ENCODE data around the gene TAC4. TPM values are rescaled to one million over a fixed set of nuclear protein-coding genes. Genes with fewer than 3 reads are reported as not detected.

TAC4 gene
- total and polyA plus RNA-seq, 2 experiments from 2014 or later: not detected

DNA sequence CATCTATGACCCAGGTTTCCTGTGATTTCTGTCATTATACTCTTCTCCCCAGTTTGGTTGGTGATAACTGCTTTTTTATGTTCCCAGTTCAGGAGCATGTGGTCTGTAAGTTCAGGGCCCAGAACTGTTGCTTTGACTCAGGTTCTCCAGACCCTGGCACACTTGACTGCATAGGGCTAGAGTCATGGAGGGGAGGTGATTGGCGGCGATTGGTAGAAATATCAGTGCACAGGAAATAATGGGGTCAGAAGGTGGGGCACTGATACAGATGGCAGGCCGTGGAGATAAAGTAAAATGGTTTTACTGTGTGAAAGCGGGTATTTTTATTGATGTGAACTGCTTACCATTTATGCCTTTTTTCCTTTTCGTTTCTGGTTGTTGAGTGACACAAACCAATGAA is 28.7 kb downstream of the TAC4 start (continued):
- TF ChIP-seq, protein P1, sequence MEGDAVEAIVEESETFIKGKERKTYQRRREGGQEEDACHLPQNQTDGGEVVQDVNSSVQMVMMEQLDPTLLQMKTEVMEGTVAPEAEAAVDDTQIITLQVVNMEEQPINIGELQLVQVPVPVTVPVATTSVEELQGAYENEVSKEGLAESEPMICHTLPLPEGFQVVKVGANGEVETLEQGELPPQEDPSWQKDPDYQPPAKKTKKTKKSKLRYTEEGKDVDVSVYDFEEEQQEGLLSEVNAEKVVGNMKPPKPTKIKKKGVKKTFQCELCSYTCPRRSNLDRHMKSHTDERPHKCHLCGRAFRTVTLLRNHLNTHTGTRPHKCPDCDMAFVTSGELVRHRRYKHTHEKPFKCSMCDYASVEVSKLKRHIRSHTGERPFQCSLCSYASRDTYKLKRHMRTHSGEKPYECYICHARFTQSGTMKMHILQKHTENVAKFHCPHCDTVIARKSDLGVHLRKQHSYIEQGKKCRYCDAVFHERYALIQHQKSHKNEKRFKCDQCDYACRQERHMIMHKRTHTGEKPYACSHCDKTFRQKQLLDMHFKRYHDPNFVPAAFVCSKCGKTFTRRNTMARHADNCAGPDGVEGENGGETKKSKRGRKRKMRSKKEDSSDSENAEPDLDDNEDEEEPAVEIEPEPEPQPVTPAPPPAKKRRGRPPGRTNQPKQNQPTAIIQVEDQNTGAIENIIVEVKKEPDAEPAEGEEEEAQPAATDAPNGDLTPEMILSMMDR (conservative IDR thresholded peaks at IDR 0.05; ENCODE audit: low read depth in 2 of 2): no peak

- Histone ChIP-seq H2AFZ (no peak overlapping the region), H3K36me3 (ENCODE audit: insufficient read depth) (peaks cover 39% of the 10 kb centered on the region), H4K20me1 (replicated peaks; ENCODE audit: insufficient read depth) (no peaks in the 10 kb centered on the region), H3K9me2 (ENCODE audit: insufficient read depth) (no peaks in the 10 kb centered on the region), H3K27me3 (ENCODE audit: insufficient read depth) (no peaks in the 10 kb centered on the region), H3K4me3 (0 out of 2 replicates have a peak overlapping the region, but pooled peaks have one; percentile 51), H3K27ac (ENCODE audit: low read depth) (peak overlapping the region; percentile 97; the same call in 1 of the 2 replicates), H3K4me2 (peak overlapping the region; percentile 73; the same call in 1 of the 2 replicates), H3K79me2 (replicated peaks; ENCODE audit: insufficient read depth) (peaks cover 46% of the 10 kb centered on the region), H3K4me1 (ENCODE audit: insufficient read depth) (peaks cover 56% of the 10 kb centered on the region), H3F3A (replicated peaks; ENCODE audit: low read depth) (peaks cover 9% of the 10 kb centered on the region; the same call in 1 of the 2 replicates)
- DNase-seq (ENCODE audit: low spot score) (no peak), ATAC-seq (no peak)
- Mint-ChIP-seq H3K27ac (peak overlapping the region; percentile 98), H3K36me3 (ENCODE audit: low read depth) (peaks cover 73% of the 10 kb centered on the region), H3K9me3 (no peaks in the 10 kb centered on the region), H3K4me3 (peak overlapping the region; percentile 77), H3K4me1 (peaks cover 74% of the 10 kb centered on the region), H3K27me3 (ENCODE audit: insufficient read depth, low read depth, poor library complexity) (peaks cover 6% of the 10 kb centered on the region)
- TF ChIP-seq EZH2phosphoT487 (IDR thresholded peaks at IDR 0.05; ENCODE audit: unreplicated experiment): no peak
These were observed 29.9 kb downstream of the TAC4 start for GRCh38 chr17:49817993-49818392.

DNA sequence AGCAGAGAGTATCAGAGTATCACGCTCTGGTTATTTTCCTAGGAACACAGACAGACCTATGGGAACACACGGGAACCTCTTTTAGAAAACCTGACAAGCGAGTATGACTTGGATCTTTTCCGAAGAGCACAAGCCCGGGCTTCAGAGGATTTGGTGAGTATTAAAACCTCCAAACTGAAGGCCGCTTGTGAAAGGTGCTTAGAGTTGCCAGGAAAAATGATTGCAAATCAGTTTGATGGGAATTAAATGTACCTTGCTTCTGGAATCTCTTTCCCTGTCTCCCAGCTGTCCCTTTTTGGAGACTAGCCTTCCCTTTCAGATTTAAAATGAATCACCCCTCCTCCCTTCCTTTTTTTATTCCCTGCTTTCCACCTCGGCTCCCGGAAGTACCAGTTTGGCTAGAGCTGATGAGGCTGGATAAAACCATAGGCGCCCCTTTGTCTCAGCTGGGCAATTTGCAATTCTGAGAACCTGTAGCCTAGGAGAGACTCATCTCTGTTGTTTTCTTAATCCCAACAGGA is 32.0 kb downstream of the TAC4 start:
- peak; percentile 97 for ATAC-seq
- TF ChIP-seq REST (IDR thresholded peaks at IDR 0.05; ENCODE audit: unreplicated experiment) (peak; percentile 19), POLR2AphosphoS5 (IDR thresholded peaks at IDR 0.05; ENCODE audit: low read depth) (peak; percentile 57)
- TF ChIP-seq, protein P1 (conservative IDR thresholded peaks at IDR 0.05; ENCODE audit: low read depth in 2 of 2): no peak

More for the DNA sequence above, 32.0 kb downstream of the TAC4 start:
- Histone ChIP-seq H3K4me1 (ENCODE audit: insufficient read depth) (peaks cover 57% of the 10 kb centered on the region), H3K4me3 (peak overlapping the region; percentile 51), H3K9me2 (ENCODE audit: insufficient read depth) (no peaks in the 10 kb centered on the region), H4K20me1 (replicated peaks; ENCODE audit: insufficient read depth) (no peaks in the 10 kb centered on the region), H3K27me3 (ENCODE audit: insufficient read depth) (no peaks in the 10 kb centered on the region), H3F3A (replicated peaks; ENCODE audit: low read depth) (peaks cover 9% of the 10 kb centered on the region; the same call in 1 of the 2 replicates), H3K79me2 (replicated peaks; ENCODE audit: insufficient read depth) (peaks cover 42% of the 10 kb centered on the region), H3K27ac (ENCODE audit: low read depth) (peak overlapping the region; percentile 97), H2AFZ (no peak overlapping the region), H3K4me2 (peak overlapping the region; percentile 73), H3K36me3 (ENCODE audit: insufficient read depth) (peaks cover 19% of the 10 kb centered on the region; the same call in 1 of the 2 replicates)
- peak; percentile 94 for DNase-seq (ENCODE audit: low spot score)
- Mint-ChIP-seq H3K36me3 (ENCODE audit: low read depth) (peaks cover 65% of the 10 kb centered on the region), H3K4me1 (peaks cover 62% of the 10 kb centered on the region), H3K27me3 (ENCODE audit: insufficient read depth, low read depth, poor library complexity) (peaks cover 6% of the 10 kb centered on the region), H3K9me3 (no peaks in the 10 kb centered on the region), H3K4me3 (peak overlapping the region; percentile 77), H3K27ac (peak overlapping the region; percentile 98)
